C4-2B (cell line): Measurements from ENCODE around the gene SGPL1.

Source experiments
- H3K27ac ChIP-seq: fragments of 450-650 bp; 2 replicates; pipeline ENCODE4 v1.5.1; 2017
- ZFX ChIP-seq: fragments of 450-650 bp; IDR thresholded peaks from 2 replicates; pipeline ENCODE4 v1.6.1; 2017
- TF ChIP-seq, protein P1 (sequence below): fragments of 450-650 bp; conservative IDR thresholded peaks from 2 replicates; pipeline ENCODE4 v1.5.1; 2017; ENCODE audit warnings: mild to moderate bottlenecking

Gene SGPL1

GRCh38 chr10:70894416-70894815, 78.7 kb downstream of the SGPL1 start:
- H3K27ac ChIP-seq = no peak overlapping the region
- TF ChIP-seq ZFX = no peak
- TF ChIP-seq, protein P1, sequence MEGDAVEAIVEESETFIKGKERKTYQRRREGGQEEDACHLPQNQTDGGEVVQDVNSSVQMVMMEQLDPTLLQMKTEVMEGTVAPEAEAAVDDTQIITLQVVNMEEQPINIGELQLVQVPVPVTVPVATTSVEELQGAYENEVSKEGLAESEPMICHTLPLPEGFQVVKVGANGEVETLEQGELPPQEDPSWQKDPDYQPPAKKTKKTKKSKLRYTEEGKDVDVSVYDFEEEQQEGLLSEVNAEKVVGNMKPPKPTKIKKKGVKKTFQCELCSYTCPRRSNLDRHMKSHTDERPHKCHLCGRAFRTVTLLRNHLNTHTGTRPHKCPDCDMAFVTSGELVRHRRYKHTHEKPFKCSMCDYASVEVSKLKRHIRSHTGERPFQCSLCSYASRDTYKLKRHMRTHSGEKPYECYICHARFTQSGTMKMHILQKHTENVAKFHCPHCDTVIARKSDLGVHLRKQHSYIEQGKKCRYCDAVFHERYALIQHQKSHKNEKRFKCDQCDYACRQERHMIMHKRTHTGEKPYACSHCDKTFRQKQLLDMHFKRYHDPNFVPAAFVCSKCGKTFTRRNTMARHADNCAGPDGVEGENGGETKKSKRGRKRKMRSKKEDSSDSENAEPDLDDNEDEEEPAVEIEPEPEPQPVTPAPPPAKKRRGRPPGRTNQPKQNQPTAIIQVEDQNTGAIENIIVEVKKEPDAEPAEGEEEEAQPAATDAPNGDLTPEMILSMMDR = no peak

- TF ChIP-seq, protein P1 = no peak
- TF ChIP-seq ZFX = no peak
- H3K27ac ChIP-seq = no peak overlapping the region
Observed at GRCh38 chr10:70896551-70896950, 80.8 kb downstream of the SGPL1 start.

GRCh38 chr10:70898687-70899086, 82.9 kb downstream of the SGPL1 start:
- no peak overlapping the region for H3K27ac ChIP-seq
- no peak for TF ChIP-seq ZFX
- TF ChIP-seq, protein P1 = no peak

DNA sequence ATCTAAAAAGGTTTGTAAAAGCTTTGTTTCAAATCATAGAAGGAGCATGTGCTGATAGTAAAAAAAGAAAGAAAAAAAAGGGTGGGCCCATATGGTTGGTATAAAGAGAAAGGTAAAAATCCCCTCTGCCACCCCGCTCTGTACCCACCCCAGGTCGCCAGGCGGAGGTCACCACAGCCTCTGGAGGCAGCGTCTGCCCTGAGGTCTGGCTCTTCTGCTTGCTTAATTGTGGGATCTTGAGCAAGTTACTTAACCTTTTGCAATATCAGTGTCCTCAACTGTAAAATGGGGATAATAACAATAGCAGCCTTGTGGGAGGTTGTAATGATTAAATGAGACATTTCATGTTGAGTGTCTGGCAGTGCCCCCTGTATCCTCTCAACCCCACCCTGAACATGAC, 83.3 kb downstream of the SGPL1 start:
- no peak overlapping the region for H3K27ac ChIP-seq
- TF ChIP-seq ZFX = no peak
- TF ChIP-seq, protein P1 = no peak

- H3K27ac ChIP-seq = no peak overlapping the region
- TF ChIP-seq, protein P1 = no peak
- TF ChIP-seq ZFX = no peak
Observed at GRCh38 chr10:70901276-70901878, 85.6 kb downstream of the SGPL1 start.

DNA sequence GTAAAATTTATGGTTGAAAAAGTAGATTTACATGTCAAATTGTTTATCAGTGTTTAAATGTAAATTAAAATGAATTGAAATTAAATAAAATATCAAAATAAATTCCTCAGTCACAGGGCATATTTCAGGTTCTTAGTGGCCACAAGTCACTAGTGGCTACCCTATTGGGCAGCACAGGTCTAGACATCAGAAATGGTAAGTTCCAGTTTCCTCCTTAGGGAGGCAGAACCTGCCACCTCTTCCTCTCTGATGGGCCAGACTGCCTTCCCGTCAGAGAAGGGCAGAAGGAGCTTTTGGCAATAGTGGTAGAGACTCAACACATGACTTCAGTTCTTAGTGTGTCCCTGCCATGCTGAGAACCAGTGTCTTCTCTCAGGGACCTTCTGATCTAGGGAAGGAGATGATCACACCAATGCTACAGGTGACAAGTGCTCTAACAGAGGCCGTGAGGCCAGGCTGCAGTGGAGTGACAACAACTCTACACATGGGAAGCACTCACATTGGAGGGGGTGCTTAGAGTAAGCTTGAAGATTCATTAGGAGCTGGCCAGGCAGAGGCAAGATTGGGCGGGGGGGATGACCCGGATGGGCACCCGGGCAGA, 87.0 kb downstream of the SGPL1 start:
- no peak overlapping the region for H3K27ac ChIP-seq
- no peak for TF ChIP-seq ZFX
- TF ChIP-seq, protein P1 = no peak

DNA sequence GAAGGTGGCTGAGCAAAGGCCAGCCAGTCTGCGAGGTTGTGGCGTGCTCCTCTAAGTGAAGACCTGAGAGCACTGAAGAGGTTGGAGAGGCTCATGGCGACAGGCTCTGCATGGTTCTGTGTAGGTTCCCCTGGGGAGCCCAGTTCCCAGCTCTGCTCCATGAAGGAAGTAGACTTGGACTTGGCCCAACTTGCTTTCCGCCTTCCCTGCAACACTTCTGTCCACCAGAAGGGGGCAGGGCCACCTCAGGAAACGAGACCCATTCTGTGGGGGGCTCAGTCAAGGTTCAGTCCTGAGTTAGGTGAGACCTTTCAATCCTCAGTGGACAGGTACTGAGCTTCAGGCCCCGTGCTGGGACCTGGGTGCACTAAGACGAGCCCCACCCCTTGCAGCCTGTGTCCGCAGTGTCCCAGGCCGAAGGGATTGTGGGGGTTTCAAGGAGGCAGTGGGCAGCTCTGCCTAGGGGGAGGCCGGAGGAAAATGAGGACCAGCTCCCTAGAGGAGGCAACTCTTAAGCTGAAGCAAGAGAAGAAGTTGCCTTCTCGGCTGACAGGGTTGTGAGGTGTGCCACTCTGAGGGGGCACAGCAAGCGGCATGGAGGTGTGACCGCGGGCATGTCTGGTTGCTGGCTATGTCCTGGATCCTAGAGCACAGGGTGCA, 87.6 kb downstream of the SGPL1 start:
- no peak for TF ChIP-seq ZFX
- TF ChIP-seq, protein P1 = peak; percentile 94
- no peak overlapping the region for H3K27ac ChIP-seq
